H1 (cell line): ENCODE measurements around the gene TOR4A. TPM values are rescaled to one million over a fixed set of nuclear protein-coding genes. Genes with fewer than 3 reads are reported as not detected.

ENCODE experiments used
- CTCF ChIA-PET: fragments of 300-600 bp; sonication (Branson Sonifier 250); formaldehyde crosslinking; loops from one replicate; lab custom pipeline; 2021; ENCODE audit not compliant: partially characterized antibody; lab: Charles Lee
- POLR2A ChIA-PET: fragments of 300-600 bp; sonication (Branson Sonifier 250); formaldehyde crosslinking; loops from one replicate; lab custom pipeline; 2021; ENCODE audit warnings: inconsistent platforms; ENCODE audit not compliant: partially characterized antibody; lab: Charles Lee
- DNase-seq, 2 experiments: peaks; one replicate each; pipeline versions ENCODE4 v3.0.0 to v3.0.0-alpha.2; 2010 to 2022; ENCODE audit warnings: low spot score in 2 of 2, low read depth in 1 of 2, mixed read lengths in 1 of 2
- FAIRE-seq: peaks from 2 replicates; lab custom pipeline; 2011; peaks lifted over from hg19 to GRCh38; lab: Jason Lieb, UNC
- H2AFZ ChIP-seq: 2 replicates; pipeline ENCODE4 v1.8.1; 2012; ENCODE audit warnings: low read length, inconsistent platforms
- H2AK5ac ChIP-seq: 2 replicates; pipeline ENCODE4 v1.6.1; 2013; ENCODE audit warnings: low read depth, low read length
- H2BK120ac ChIP-seq: replicated peaks from 2 replicates; pipeline ENCODE3; 2013; ENCODE audit warnings: low read depth, low read length, inconsistent platforms
- H2BK12ac ChIP-seq: 2 replicates; pipeline ENCODE4 v1.6.1; 2013; ENCODE audit warnings: low read depth, low read length
- H2BK15ac ChIP-seq: 2 replicates; pipeline ENCODE4 v1.6.1; 2013; ENCODE audit warnings: low read length
- H2BK20ac ChIP-seq: 2 replicates; pipeline ENCODE4 v1.6.1; 2013; ENCODE audit warnings: low read length
- H2BK5ac ChIP-seq: 2 replicates; pipeline ENCODE4 v1.6.1; 2013; ENCODE audit warnings: low read depth, low read length
- H3K14ac ChIP-seq: 2 replicates; pipeline ENCODE4 v1.6.1; 2013; ENCODE audit warnings: inconsistent platforms; ENCODE audit not compliant: insufficient read length
- H3K18ac ChIP-seq: 2 replicates; pipeline ENCODE4 v1.6.1; 2013; ENCODE audit warnings: low read length; ENCODE audit errors: extremely low read depth
- H3K23ac ChIP-seq: 2 replicates; pipeline ENCODE4 v1.6.1; 2013; ENCODE audit warnings: inconsistent platforms; ENCODE audit not compliant: insufficient read length
- H3K23me2 ChIP-seq: 2 replicates; pipeline ENCODE4 v1.6.1; 2013; ENCODE audit warnings: low read depth, low read length
- H3K27ac ChIP-seq: 2 replicates; pipeline ENCODE4 v1.6.1; 2011; ENCODE audit warnings: low read depth, low read length, inconsistent platforms
- H3K27me3 ChIP-seq, 4 experiments: replicated peaks in 1 of 4; 1 replicate in 1 of 4; 2 replicates in 3 of 4; pipeline versions ENCODE4 v1.6.1 to v1.8.1; 2011 to 2013; ENCODE audit warnings: low read length in 3 of 4, mild to moderate bottlenecking in 3 of 4, inconsistent platforms in 2 of 4, mixed read lengths in 2 of 4, moderate library complexity in 1 of 4; ENCODE audit not compliant: control insufficient read depth in 3 of 4, insufficient read depth in 3 of 4; ENCODE audit errors: extremely low read depth in 1 of 4
- H3K36me3 ChIP-seq, 4 experiments: 2 replicates each; pipeline versions ENCODE4 v1.6.1 to v1.8.1; 2011 to 2013; ENCODE audit warnings: mild to moderate bottlenecking in 4 of 4, low read length in 3 of 4, moderate library complexity in 2 of 4, control low read depth in 1 of 4, inconsistent platforms in 1 of 4; ENCODE audit not compliant: insufficient read depth in 4 of 4, control insufficient read depth in 2 of 4
- H3K4ac ChIP-seq: replicated peaks from 2 replicates; pipeline ENCODE3; 2013; ENCODE audit warnings: low read length, low read depth, mixed read lengths, inconsistent platforms; ENCODE audit not compliant: insufficient read length
- H3K4me1 ChIP-seq, 4 experiments: replicated peaks in 1 of 4; 1 replicate in 1 of 4; 2 replicates in 3 of 4; pipeline versions ENCODE4 v1.6.1 to v1.8.1; 2011 to 2013; ENCODE audit warnings: low read length in 3 of 4, inconsistent platforms in 2 of 4, mixed read lengths in 1 of 4; ENCODE audit not compliant: insufficient read depth in 4 of 4, control insufficient read depth in 3 of 4
- H3K4me2 ChIP-seq, 2 experiments: 2 replicates each; pipeline versions ENCODE4 v1.6.1 to v1.8.1; 2011 to 2013; ENCODE audit warnings: low read depth in 2 of 2, low read length in 2 of 2, control low read depth in 1 of 2, inconsistent platforms in 1 of 2, mild to moderate bottlenecking in 1 of 2; ENCODE audit not compliant: insufficient read depth in 1 of 2
- H3K4me3 ChIP-seq, 4 experiments: fragments of 200-600, 300-600 bp in 1 of 4; sonication (generic), shearing (Covaris generic), sonication (Bioruptor Twin) in 1 of 4; 2 replicates each; pipeline versions ENCODE4 v1.5.1 to v1.8.1; 2011 to 2016; ENCODE audit warnings: low read length in 4 of 4, low read depth in 3 of 4, control low read depth in 2 of 4, inconsistent platforms in 2 of 4, mild to moderate bottlenecking in 2 of 4, mixed read lengths in 1 of 4, moderate library complexity in 1 of 4; ENCODE audit not compliant: insufficient read depth in 2 of 4; ENCODE audit errors: extremely low read depth in 1 of 4
- H3K56ac ChIP-seq: replicated peaks from 2 replicates; pipeline ENCODE3; 2013; ENCODE audit warnings: low read depth, mild to moderate bottlenecking, mixed read lengths, low read length, inconsistent platforms; ENCODE audit not compliant: insufficient read length
- H3K79me1 ChIP-seq: 2 replicates; pipeline ENCODE4 v1.6.1; 2013; ENCODE audit warnings: low read depth, low read length, control low read depth
- H3K79me2 ChIP-seq, 2 experiments: 2 replicates each; pipeline versions ENCODE4 v1.6.1 to v1.8.1; 2012 to 2013; ENCODE audit warnings: low read length in 2 of 2, mild to moderate bottlenecking in 2 of 2, inconsistent platforms in 1 of 2; ENCODE audit not compliant: insufficient read depth in 2 of 2, control insufficient read depth in 1 of 2
- H3K9ac ChIP-seq, 4 experiments: replicated peaks in 1 of 4; 1 replicate in 1 of 4; 2 replicates in 3 of 4; pipeline versions ENCODE4 v1.6.1 to v1.8.1; 2011 to 2013; ENCODE audit warnings: low read depth in 3 of 4, low read length in 3 of 4, control low read depth in 2 of 4, mild to moderate bottlenecking in 2 of 4, moderate library complexity in 2 of 4, inconsistent platforms in 1 of 4; ENCODE audit errors: extremely low read depth in 1 of 4
- H3K9me3 ChIP-seq, 2 experiments: 2 replicates each; pipeline versions ENCODE4 v1.6.1 to v1.8.1; 2012 to 2013; ENCODE audit warnings: mild to moderate bottlenecking in 2 of 2, moderate library complexity in 2 of 2, control low read depth in 1 of 2, inconsistent platforms in 1 of 2, low read depth in 1 of 2, low read length in 1 of 2, mixed read lengths in 1 of 2; ENCODE audit not compliant: insufficient read depth in 2 of 2
- H4K20me1 ChIP-seq, 2 experiments: replicated peaks in 1 of 2; 2 replicates each; pipeline versions ENCODE3 to v1.8.1; 2011 to 2013; ENCODE audit warnings: inconsistent platforms in 2 of 2, low read length in 2 of 2, mild to moderate bottlenecking in 1 of 2; ENCODE audit not compliant: insufficient read depth in 2 of 2, control insufficient read depth in 1 of 2
- H4K5ac ChIP-seq: 2 replicates; pipeline ENCODE4 v1.6.1; 2013; ENCODE audit warnings: low read length, low read depth, mixed read lengths, inconsistent platforms; ENCODE audit not compliant: insufficient read length
- H4K8ac ChIP-seq: 2 replicates; pipeline ENCODE4 v1.8.0; 2013; ENCODE audit warnings: mild to moderate bottlenecking, moderate library complexity, low read length, inconsistent platforms; ENCODE audit not compliant: insufficient read depth; ENCODE audit errors: extremely low read depth
- H4K91ac ChIP-seq: replicated peaks from 2 replicates; pipeline ENCODE3; 2013; ENCODE audit warnings: low read length, mixed read lengths, inconsistent platforms; ENCODE audit not compliant: insufficient read length
- ATF2 ChIP-seq: IDR thresholded peaks from 2 replicates; pipeline ENCODE4 v1.6.1; 2012; ENCODE audit warnings: low read length, inconsistent platforms
- CBX8 ChIP-seq: fragments of 300-800, 300-1000 bp; sonication (generic); IDR thresholded peaks from 2 replicates; pipeline ENCODE4 v1.7.1; 2016; ENCODE audit warnings: low read depth, low read length, borderline replicate concordance
- CHD2 ChIP-seq: IDR thresholded peaks from 2 replicates; pipeline ENCODE4 v1.6.1; 2012; ENCODE audit warnings: low read length, improper control_type of control experiment
- GABPA ChIP-seq: IDR thresholded peaks from 2 replicates; pipeline ENCODE4 v1.6.1; 2011; ENCODE audit warnings: mild to moderate bottlenecking, low read length, moderate library complexity, borderline replicate concordance; ENCODE audit not compliant: insufficient read depth
- HDAC6 ChIP-seq: IDR thresholded peaks from one replicate; pipeline ENCODE4 v1.7.1; 2012; ENCODE audit warnings: low read depth, mild to moderate bottlenecking, inconsistent platforms, low read length, moderate library complexity
- KDM5A ChIP-seq: fragments of 200-600 bp; IDR thresholded peaks from 2 replicates; pipeline ENCODE4 v1.7.1; 2012; ENCODE audit warnings: mild to moderate bottlenecking, low read length, inconsistent platforms, mixed read lengths
- PHF8 ChIP-seq: fragments of 200-600 bp; sonication (generic); conservative IDR thresholded peaks from 2 replicates; pipeline ENCODE4 v1.7.1; 2012; ENCODE audit warnings: low read depth, mild to moderate bottlenecking, inconsistent platforms, low read length, moderate library complexity
- SAP30 ChIP-seq: fragments of 300-600 bp; sonication (generic); IDR thresholded peaks from 2 replicates; pipeline ENCODE4 v1.7.1; 2012; ENCODE audit warnings: low read length, moderate library complexity, mild to moderate bottlenecking, inconsistent platforms; ENCODE audit not compliant: insufficient read depth, insufficient replicate concordance
- SP4 ChIP-seq: IDR thresholded peaks from 2 replicates; pipeline ENCODE4 v1.6.1; 2012; ENCODE audit warnings: low read length, inconsistent platforms
- TAF1 ChIP-seq: IDR thresholded peaks from 2 replicates; pipeline ENCODE4 v1.6.1; 2011; ENCODE audit warnings: mild to moderate bottlenecking, low read depth, low read length
- TAF7 ChIP-seq: optimal IDR thresholded peaks from 2 replicates; pipeline ENCODE3; 2011; ENCODE audit warnings: low read depth, mild to moderate bottlenecking, inconsistent platforms, low read length, moderate library complexity, borderline replicate concordance
- TCF12 ChIP-seq: IDR thresholded peaks from 2 replicates; pipeline ENCODE4 v1.6.1; 2011; ENCODE audit warnings: low read depth, mild to moderate bottlenecking, low read length
- WGBS, 2 experiments: shearing (Covaris generic) in 1 of 2; methylation state at CpG; one replicate each; pipeline versions ENCODE4 v1.1.6 to v1.1.7; 2013 to 2015; ENCODE audit warnings: low lambda C conversion rate in 2 of 2, mixed read lengths in 2 of 2, inconsistent platforms in 1 of 2, low coverage in 1 of 2, missing lambda C conversion rate in 1 of 2; ENCODE audit not compliant: insufficient replicate concordance in 2 of 2, insufficient coverage in 1 of 2, insufficient read length in 1 of 2; ENCODE audit errors: extremely low coverage in 1 of 2, missing lambda C conversion rate in 1 of 2; 5-methylcytosine and 5-hydroxymethylcytosine counted together
- polyA plus RNA-seq, 7 experiments: library from polyadenylated mRNA; depleted of rRNA in 3 of 7; stranded (reverse) in 5 of 7; unstranded in 2 of 7; fragments of >200 nt in 5 of 7; fragments of 200-250 nt in 2 of 7; gene quantifications; 1 replicate in 5 of 7; 2 replicates in 1 of 7; 4 replicates in 1 of 7; pipeline versions ENCODE4 v1.2.1 to v1.2.3, GENCODE V29; 2011 to 2013; ENCODE audit warnings: missing spikeins in 2 of 7, mixed read lengths in 2 of 7
- total RNA-seq: library from RNA; stranded (reverse); fragmentation: NEBNext Ultra II Directional; extraction: Animal tissue kit (Norgen Biotek cat#: 25700); gene quantifications from 2 replicates; pipeline ENCODE4 v1.2.1, GENCODE V29; 2021

TOR4A gene
- total and polyA plus RNA-seq, 2 of the 8 experiments (the other 6 are each of a cell fraction or from before 2014, with no cell fraction given): 8.4 to 9.3 TPM

- CTCF ChIA-PET: interaction anchor here (0.6 to 20.2 kb wide), 2 partner anchors 40 to 114 kb away, joined by 3 to 204 read pairs; partner anchors contain the start of genes ANAPC2 and SSNA1
- WGBS, 2 experiments: 93% methylated on average over 24 of the region's 24 CpGs; no CpG with 5 or more reads in 1 of the 2 experiments
- no peak for TF ChIP-seq PHF8
- TF ChIP-seq ATF2: no peak
- TF ChIP-seq TAF1: no peak
- no peak for TF ChIP-seq SP4
- no peak for TF ChIP-seq SAP30
- TF ChIP-seq TAF7: no peak
- no peak for TF ChIP-seq TCF12
- TF ChIP-seq GABPA: no peak
- no peak for TF ChIP-seq CHD2
- no peak for TF ChIP-seq HDAC6
- no peak for TF ChIP-seq KDM5A
- TF ChIP-seq CBX8: no peak
Observed at GRCh38 chr9:137232510-137232909, 45.0 kb upstream of the TOR4A start.

More at GRCh38 chr9:137232510-137232909, 45.0 kb upstream of the TOR4A start:
- no peak overlapping the region for H3K4me3 ChIP-seq
- POLR2A ChIA-PET: interaction anchor here (0.6 to 69.9 kb wide), 3 partner anchors 10 to 533 kb away, joined by 3 to 1462 read pairs (median 3); partner anchors contain the start of genes NELFB, STPG3, TOR4A and TUBB4B
- H3K27me3 ChIP-seq: no peaks in the 10 kb centered on the region; a peak in 1 of 7 replicates
- no peak overlapping the region for H3K9ac ChIP-seq
- no peaks in the 10 kb centered on the region for H3K79me1 ChIP-seq
- no peak overlapping the region for H2AK5ac ChIP-seq
- peaks cover 0 to 19% (median 10%) of the 10 kb centered on the region in 4 experiments; a peak in 6 of 7 replicates for H3K4me1 ChIP-seq
- no peak overlapping the region for H3K23ac ChIP-seq
- no peak overlapping the region for H3K14ac ChIP-seq
- no peak overlapping the region for H3K18ac ChIP-seq
- H2BK5ac ChIP-seq: no peak overlapping the region
- H2BK120ac ChIP-seq: no peak overlapping the region
- H2AFZ ChIP-seq: no peak overlapping the region
- no peak for DNase-seq
- H3K4me2 ChIP-seq: no peak overlapping the region
- no peak overlapping the region for H2BK12ac ChIP-seq
- no peak overlapping the region for H2BK20ac ChIP-seq
- no peak overlapping the region for H3K56ac ChIP-seq
- no peaks in the 10 kb centered on the region for H3K9me3 ChIP-seq
- H3K4ac ChIP-seq: no peak overlapping the region
- no peaks in the 10 kb centered on the region for H3K23me2 ChIP-seq
- no peaks in the 10 kb centered on the region for H3K36me3 ChIP-seq
- peaks cover 0 to 1% of the 10 kb centered on the region in 2 experiments for H4K20me1 ChIP-seq
- H4K5ac ChIP-seq: no peak overlapping the region
- no peak for FAIRE-seq
- H4K91ac ChIP-seq: no peak overlapping the region
- no peak overlapping the region for H2BK15ac ChIP-seq
- H4K8ac ChIP-seq: no peak overlapping the region
- no peaks in the 10 kb centered on the region for H3K79me2 ChIP-seq
- no peak overlapping the region for H3K27ac ChIP-seq
